ENCODE results near the gene IGF2.

The IGF2 gene

GRCh38 chr11:2120359-2121100 is 18.7 kb downstream of the IGF2 start:
- Histone ChIP-seq H3K9ac (ENCODE audit: low read length) (no peak overlapping the region), H3K36me3 (ENCODE audit: control insufficient read depth, insufficient read depth, low read length) (no peaks in the 10 kb centered on the region), H3K4me3 (ENCODE audit: low read depth, low read length) (no peak overlapping the region), H3K9me3 (ENCODE audit: control insufficient read depth, insufficient read depth, low read depth, low read length) (peaks cover 22% of the 10 kb centered on the region), H3K4me1 (ENCODE audit: control insufficient read depth, insufficient read depth, low read length) (peaks cover 14% of the 10 kb centered on the region; the same call in 1 of the 2 replicates), H3K27ac (ENCODE audit: low read depth, low read length) (no peak overlapping the region), H3K27me3 (ENCODE audit: control insufficient read depth, insufficient read depth, low read length) (peaks cover 7% of the 10 kb centered on the region; the same call in 1 of the 2 replicates)

DNA sequence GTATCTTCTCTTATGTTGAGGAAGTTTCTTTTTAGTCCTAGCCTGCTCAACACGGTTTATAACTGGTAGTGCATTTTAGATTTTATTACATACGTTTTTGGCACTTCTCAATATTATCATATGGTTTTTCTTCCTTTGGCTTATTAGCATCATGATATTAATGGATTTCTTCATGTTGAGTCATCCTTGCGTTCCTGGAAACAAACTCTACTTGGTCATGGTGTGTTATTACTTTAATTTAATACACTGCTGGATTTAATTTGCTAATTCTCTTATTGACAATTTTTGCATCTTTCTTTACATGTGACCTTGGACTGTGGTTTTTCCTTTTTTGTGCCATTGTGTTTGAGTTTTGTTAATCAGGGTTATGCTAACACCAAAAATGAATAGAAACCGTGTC is 20.5 kb downstream of the IGF2 start:
- Histone ChIP-seq H3K27ac (ENCODE audit: low read depth, low read length) (no peak overlapping the region), H3K36me3 (ENCODE audit: control insufficient read depth, insufficient read depth, low read length) (no peaks in the 10 kb centered on the region), H3K27me3 (ENCODE audit: control insufficient read depth, insufficient read depth, low read length) (peaks cover 7% of the 10 kb centered on the region; the same call in 1 of the 2 replicates)

GRCh38 chr11:2116680-2117079 is 22.5 kb downstream of the IGF2 start:
- Histone ChIP-seq H3K4me3 (ENCODE audit: low read depth, low read length) (no peak overlapping the region), H3K36me3 (ENCODE audit: control insufficient read depth, insufficient read depth, low read length) (no peaks in the 10 kb centered on the region), H3K9me3 (ENCODE audit: control insufficient read depth, insufficient read depth, low read depth, low read length) (peaks cover 22% of the 10 kb centered on the region), H3K27ac (ENCODE audit: low read depth, low read length) (no peak overlapping the region), H3K9ac (ENCODE audit: low read length) (no peak overlapping the region), H3K27me3 (ENCODE audit: control insufficient read depth, insufficient read depth, low read length) (peaks cover 3% of the 10 kb centered on the region; the same call in 1 of the 2 replicates), H3K4me1 (ENCODE audit: control insufficient read depth, insufficient read depth, low read length) (peaks cover 6% of the 10 kb centered on the region; the same call in 1 of the 2 replicates)

More for the DNA sequence above, 20.5 kb downstream of the IGF2 start:
- H3K9ac ChIP-seq (ENCODE audit: low read length): no peak overlapping the region
- peaks cover 22% of the 10 kb centered on the region for H3K9me3 ChIP-seq (ENCODE audit: control insufficient read depth, insufficient read depth, low read depth, low read length)
- H3K4me1 ChIP-seq (ENCODE audit: control insufficient read depth, insufficient read depth, low read length): peaks cover 14% of the 10 kb centered on the region; the same call in 1 of the 2 replicates
- H3K4me3 ChIP-seq (ENCODE audit: low read depth, low read length): no peak overlapping the region

GRCh38 chr11:2115308-2115707 is 23.9 kb downstream of the IGF2 start:
- Histone ChIP-seq H3K9ac (ENCODE audit: low read length) (no peak overlapping the region), H3K36me3 (ENCODE audit: control insufficient read depth, insufficient read depth, low read length) (no peaks in the 10 kb centered on the region), H3K4me3 (ENCODE audit: low read depth, low read length) (no peak overlapping the region), H3K27ac (ENCODE audit: low read depth, low read length) (no peak overlapping the region), H3K9me3 (ENCODE audit: control insufficient read depth, insufficient read depth, low read depth, low read length) (peaks cover 22% of the 10 kb centered on the region), H3K27me3 (ENCODE audit: control insufficient read depth, insufficient read depth, low read length) (no peaks in the 10 kb centered on the region), H3K4me1 (ENCODE audit: control insufficient read depth, insufficient read depth, low read length) (peaks cover 3% of the 10 kb centered on the region; the same call in 1 of the 2 replicates)

DNA sequence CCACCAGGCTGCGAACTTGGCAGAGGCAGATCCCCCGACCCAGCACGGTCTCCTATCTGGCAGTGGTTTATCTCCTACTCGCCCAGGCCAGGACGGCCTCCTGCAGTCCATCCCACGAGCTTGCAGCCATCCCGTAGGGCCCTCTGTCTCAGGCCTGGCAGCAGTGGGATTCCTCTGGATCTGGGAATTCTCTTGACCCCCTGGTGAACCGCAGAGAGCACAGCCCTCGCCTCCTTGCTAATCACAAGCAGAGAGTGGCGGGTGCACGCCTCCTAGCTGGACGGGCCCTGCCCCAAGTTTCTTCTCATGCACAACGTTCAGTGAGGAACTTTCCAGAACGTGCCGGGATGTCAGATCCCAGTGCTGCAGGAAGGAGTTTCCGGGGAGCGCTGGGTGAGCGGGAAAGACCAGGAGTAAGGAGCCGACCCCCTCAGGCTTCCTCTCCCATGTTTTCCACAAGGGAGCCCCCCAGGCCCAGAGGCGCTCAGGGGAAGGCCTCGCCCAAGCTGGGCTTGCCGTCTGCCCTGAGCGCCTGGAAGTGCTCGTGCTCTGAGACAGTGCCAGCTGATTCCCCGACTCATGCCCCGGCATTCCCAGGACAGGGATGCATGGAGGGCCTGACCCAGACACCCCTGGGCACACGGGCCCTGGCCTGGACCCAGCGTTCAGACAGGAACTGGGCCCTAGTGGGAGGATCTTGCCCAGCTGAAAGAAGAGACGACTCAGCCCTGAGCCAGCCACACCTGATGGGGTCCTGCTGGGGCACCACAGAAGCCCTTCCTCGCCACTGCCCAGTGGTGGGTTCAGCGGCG is 24.6 kb downstream of the IGF2 start:
- Histone ChIP-seq H3K9ac (ENCODE audit: low read length) (no peak overlapping the region), H3K4me1 (ENCODE audit: control insufficient read depth, insufficient read depth, low read length) (peaks cover 2% of the 10 kb centered on the region), H3K4me3 (ENCODE audit: low read depth, low read length) (no peak overlapping the region), H3K9me3 (ENCODE audit: control insufficient read depth, insufficient read depth, low read depth, low read length) (peaks cover 22% of the 10 kb centered on the region), H3K27me3 (ENCODE audit: control insufficient read depth, insufficient read depth, low read length) (no peaks in the 10 kb centered on the region), H3K27ac (ENCODE audit: low read depth, low read length) (no peak overlapping the region), H3K36me3 (ENCODE audit: control insufficient read depth, insufficient read depth, low read length) (no peaks in the 10 kb centered on the region)

GRCh38 chr11:2113776-2114175 is 25.4 kb downstream of the IGF2 start:
- Histone ChIP-seq H3K4me3 (ENCODE audit: low read depth, low read length) (no peak overlapping the region), H3K9ac (ENCODE audit: low read length) (no peak overlapping the region), H3K9me3 (ENCODE audit: control insufficient read depth, insufficient read depth, low read depth, low read length) (peaks cover 22% of the 10 kb centered on the region), H3K4me1 (ENCODE audit: control insufficient read depth, insufficient read depth, low read length) (peaks cover 5% of the 10 kb centered on the region), H3K27ac (ENCODE audit: low read depth, low read length) (no peak overlapping the region), H3K27me3 (ENCODE audit: control insufficient read depth, insufficient read depth, low read length) (no peaks in the 10 kb centered on the region), H3K36me3 (ENCODE audit: control insufficient read depth, insufficient read depth, low read length) (no peaks in the 10 kb centered on the region)

DNA sequence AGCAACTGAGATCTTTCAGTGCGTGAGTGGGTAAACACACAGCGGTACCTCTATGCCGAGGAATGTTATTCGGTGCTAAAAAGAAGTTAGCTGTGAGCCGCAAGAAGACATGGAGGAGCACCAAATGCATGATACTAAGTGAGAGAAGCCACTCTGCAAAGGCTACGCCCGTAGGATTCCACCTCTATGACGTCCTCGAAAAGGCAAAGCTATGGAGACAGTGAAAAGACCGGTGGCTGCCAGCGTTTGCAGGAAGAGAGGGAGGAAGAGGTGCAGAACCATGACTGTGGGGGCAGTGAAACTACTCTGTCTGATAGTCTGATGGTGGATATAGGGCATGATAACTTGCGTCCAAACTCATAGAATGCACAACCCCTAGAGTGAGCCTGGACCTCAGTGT is 28.7 kb downstream of the IGF2 start:
- Histone ChIP-seq H3K9me3 (ENCODE audit: control insufficient read depth, insufficient read depth, low read depth, low read length) (peaks cover under 1% of the 10 kb centered on the region; the same call in 1 of the 2 replicates), H3K27me3 (ENCODE audit: control insufficient read depth, insufficient read depth, low read length) (0 out of 2 replicates have a peak, but pooled peaks cover 3% of the 10 kb centered on the region), H3K9ac (ENCODE audit: low read length) (no peak overlapping the region), H3K27ac (ENCODE audit: low read depth, low read length) (no peak overlapping the region), H3K4me3 (ENCODE audit: low read depth, low read length) (no peak overlapping the region), H3K36me3 (ENCODE audit: control insufficient read depth, insufficient read depth, low read length) (no peaks in the 10 kb centered on the region), H3K4me1 (ENCODE audit: control insufficient read depth, insufficient read depth, low read length) (peaks cover 5% of the 10 kb centered on the region)

GRCh38 chr11:2109541-2110019 is 29.6 kb downstream of the IGF2 start:
- H3K9ac ChIP-seq (ENCODE audit: low read length): no peak overlapping the region

DNA sequence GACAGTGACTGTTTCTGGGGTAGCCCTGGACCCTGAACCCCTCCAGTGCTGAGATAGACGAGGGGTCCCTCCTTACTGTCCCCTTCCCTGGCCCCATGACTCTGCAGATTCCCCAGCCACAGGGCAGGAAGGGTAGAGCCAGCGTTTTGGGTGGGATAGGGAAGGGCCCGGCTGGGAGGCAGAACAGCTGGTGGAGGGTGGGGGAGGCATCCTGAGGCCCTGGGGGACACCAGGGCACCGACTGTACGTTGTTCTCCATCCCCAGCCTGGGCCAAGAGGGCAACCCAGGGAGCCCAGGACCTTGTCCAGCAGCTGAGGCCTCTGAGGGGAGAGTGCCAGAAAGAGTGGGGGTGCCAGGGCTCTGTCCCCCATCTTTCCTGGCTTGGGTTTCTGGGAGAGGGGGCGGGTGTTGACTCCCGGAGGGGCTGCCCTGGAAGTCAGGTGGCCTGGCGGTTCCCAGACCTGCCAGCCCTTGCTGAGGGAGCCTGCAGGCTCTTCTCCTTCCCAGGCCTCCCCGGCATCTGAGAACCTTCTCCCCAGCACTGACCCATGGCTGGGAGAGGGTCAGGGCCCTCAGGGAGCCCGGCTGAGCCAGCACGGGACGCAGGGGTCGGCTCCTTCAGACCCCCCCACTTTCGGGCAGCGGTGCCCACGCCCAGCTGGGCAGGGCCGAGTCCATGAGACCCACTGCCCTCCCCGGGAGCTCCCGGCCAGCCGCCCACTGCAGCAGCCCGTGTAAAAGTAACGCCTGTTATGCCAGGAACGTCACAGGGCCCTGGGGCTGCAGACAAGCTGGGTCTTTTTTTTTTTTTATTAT is 30.3 kb downstream of the IGF2 start:
- Histone ChIP-seq H3K4me1 (ENCODE audit: control insufficient read depth, insufficient read depth, low read length) (peaks cover 10% of the 10 kb centered on the region), H3K27ac (ENCODE audit: low read depth, low read length) (no peak overlapping the region), H3K9ac (ENCODE audit: low read length) (no peak overlapping the region), H3K4me3 (ENCODE audit: low read depth, low read length) (no peak overlapping the region), H3K9me3 (ENCODE audit: control insufficient read depth, insufficient read depth, low read depth, low read length) (no peaks in the 10 kb centered on the region), H3K27me3 (ENCODE audit: control insufficient read depth, insufficient read depth, low read length) (0 out of 2 replicates have a peak, but pooled peaks cover 3% of the 10 kb centered on the region), H3K36me3 (ENCODE audit: control insufficient read depth, insufficient read depth, low read length) (no peaks in the 10 kb centered on the region)

More at GRCh38 chr11:2109541-2110019, 29.6 kb downstream of the IGF2 start:
- Histone ChIP-seq H3K4me3 (ENCODE audit: low read depth, low read length) (no peak overlapping the region), H3K4me1 (ENCODE audit: control insufficient read depth, insufficient read depth, low read length) (peaks cover 10% of the 10 kb centered on the region), H3K27me3 (ENCODE audit: control insufficient read depth, insufficient read depth, low read length) (0 out of 2 replicates have a peak, but pooled peaks cover 3% of the 10 kb centered on the region), H3K27ac (ENCODE audit: low read depth, low read length) (no peak overlapping the region), H3K9me3 (ENCODE audit: control insufficient read depth, insufficient read depth, low read depth, low read length) (no peaks in the 10 kb centered on the region), H3K36me3 (ENCODE audit: control insufficient read depth, insufficient read depth, low read length) (no peaks in the 10 kb centered on the region)

- H3K9me3 ChIP-seq (ENCODE audit: control insufficient read depth, insufficient read depth, low read depth, low read length): no peaks in the 10 kb centered on the region
- H3K27ac ChIP-seq (ENCODE audit: low read depth, low read length): no peak overlapping the region
- no peak overlapping the region for H3K9ac ChIP-seq (ENCODE audit: low read length)
- 0 out of 2 replicates have a peak, but pooled peaks cover 3% of the 10 kb centered on the region for H3K27me3 ChIP-seq (ENCODE audit: control insufficient read depth, insufficient read depth, low read length)
- peaks cover 10% of the 10 kb centered on the region for H3K4me1 ChIP-seq (ENCODE audit: control insufficient read depth, insufficient read depth, low read length)
- no peaks in the 10 kb centered on the region for H3K36me3 ChIP-seq (ENCODE audit: control insufficient read depth, insufficient read depth, low read length)
- H3K4me3 ChIP-seq (ENCODE audit: low read depth, low read length): no peak overlapping the region
These were observed 31.1 kb downstream of the IGF2 start for GRCh38 chr11:2107941-2108630.

Data from HUES6 (cell line).